IPS-NIHi7 (cell line): ENCODE data around the gene SLC35F6.
A peak's percentile ranks its signal among the peaks of the same experiment; 100 is the strongest.

ENCODE experiments used
- DNase-seq: peaks from one replicate; pipeline ENCODE4 v3.0.0; 2012; ENCODE audit warnings: mixed read lengths; ENCODE audit errors: extremely low spot score

Gene SLC35F6, protein sequence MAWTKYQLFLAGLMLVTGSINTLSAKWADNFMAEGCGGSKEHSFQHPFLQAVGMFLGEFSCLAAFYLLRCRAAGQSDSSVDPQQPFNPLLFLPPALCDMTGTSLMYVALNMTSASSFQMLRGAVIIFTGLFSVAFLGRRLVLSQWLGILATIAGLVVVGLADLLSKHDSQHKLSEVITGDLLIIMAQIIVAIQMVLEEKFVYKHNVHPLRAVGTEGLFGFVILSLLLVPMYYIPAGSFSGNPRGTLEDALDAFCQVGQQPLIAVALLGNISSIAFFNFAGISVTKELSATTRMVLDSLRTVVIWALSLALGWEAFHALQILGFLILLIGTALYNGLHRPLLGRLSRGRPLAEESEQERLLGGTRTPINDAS

DNA sequence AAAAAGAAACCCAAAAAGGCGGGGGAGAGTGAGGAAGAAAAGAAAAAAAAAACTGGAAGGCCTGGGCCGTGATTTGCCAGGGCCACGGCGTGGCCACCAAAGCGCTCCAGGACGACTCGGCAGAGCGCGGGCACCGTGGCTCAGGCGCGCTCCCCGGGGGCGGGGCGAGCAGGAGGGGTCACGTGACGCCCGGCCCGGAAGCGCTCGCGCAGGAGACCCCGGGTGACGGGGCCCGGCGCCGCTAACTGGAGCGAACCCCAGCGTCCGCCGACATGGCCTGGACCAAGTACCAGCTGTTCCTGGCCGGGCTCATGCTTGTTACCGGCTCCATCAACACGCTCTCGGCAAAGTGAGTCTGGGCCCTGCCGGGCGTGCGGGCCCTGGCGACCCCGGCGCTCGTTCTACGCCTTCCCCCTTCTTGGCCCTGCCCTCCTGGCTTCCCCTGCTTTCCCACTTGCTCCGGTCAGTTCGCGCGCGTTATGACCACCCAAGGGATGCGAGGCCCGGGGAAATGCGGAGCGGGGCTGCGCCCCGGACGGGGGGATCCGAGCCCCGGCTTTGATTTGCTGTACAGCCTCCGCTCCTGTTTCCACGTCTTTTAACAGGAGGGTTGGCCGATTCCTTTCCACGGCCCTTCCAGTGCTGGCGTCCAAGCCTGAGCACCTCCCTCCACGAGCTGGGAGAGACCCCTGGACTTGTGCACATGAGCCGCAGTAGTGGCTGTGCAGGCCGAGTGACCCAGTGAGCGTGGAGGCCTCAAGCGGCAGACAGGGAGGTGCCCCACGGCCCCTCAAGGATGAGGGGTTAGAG is at the start of gene SLC35F6:
TSS of gene SLC35F6 (plus strand) at position 207 of the 810 bp plus-strand sequence. CDS start at position 273, 66 bp downstream.
- DNase-seq: peak; percentile 88

DNA sequence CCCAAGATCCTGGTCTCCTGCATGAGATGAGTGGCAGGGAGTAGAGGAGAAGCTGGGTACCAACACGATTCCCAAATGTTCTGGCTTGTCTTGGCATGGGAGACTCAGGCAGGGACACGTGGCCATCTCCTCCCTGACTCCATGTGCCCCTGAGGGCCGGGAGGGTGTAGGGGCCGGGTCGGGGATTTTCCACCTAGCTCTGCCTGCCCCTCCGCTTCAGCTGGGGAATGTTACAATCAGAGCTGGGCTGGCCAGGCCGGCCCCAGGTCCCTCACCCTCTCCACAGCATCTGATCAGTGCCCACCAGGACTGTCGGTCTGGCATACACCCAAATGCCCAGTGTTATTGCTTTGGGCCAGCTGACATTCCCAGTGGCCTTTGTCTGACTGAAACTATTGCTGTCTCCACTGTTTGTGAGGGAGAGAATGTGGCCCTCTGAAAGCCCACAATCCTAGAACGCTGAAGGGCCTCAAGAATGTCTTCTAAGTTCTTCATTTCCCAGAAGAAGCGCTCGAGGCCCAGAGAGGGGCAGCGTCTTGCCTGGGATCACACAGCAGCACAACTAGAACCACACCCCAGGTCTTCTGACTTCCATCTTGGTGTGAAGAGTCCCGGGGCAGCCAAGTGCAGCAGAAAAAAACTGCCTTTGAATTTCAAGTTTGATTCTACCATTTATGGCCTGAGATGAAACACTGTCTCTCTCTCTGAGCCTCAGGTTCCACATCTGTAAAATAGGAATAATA is 48.4 kb upstream of the SLC35F6 start:
- no peak for DNase-seq

DNA sequence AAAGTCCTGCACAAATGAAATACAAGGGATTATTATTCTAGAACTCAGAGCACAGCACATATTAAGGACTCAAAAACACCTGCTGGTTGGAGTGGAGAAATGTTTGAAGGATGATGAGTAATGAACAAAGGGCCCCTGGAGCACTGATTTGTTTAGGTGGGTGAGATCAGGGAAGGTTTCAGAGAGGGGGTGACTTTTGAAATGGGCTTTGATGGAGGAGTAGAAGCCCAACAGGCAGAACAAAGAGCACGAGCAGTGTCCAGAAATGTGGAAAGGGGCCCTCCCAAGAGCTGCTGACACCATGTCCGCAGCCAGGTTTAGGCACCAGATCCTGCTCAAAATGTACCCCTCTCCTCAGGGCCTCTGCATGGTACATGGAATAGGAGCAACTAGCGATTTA is 47.7 kb upstream of the SLC35F6 start:
- DNase-seq: no peak

DNA sequence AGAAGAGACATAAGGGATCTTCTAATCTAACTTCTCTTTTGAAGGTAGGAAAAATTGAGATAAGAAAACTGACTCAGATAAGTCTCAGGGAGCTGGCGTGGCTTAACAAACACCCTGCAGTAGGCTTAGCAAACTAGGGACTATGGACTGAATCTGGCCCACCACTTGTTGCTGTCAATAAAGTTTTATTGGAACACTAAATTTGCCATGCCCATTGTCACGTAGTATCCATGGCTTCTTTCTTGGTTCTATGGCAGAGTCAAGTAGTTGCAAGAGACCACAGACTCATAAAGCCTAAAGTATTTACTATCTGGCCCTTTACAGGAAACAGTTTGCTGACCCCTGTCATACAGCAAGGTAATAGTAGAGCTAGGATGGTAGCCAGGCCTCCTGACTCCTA is 47.3 kb upstream of the SLC35F6 start:
- no peak for DNase-seq

DNA sequence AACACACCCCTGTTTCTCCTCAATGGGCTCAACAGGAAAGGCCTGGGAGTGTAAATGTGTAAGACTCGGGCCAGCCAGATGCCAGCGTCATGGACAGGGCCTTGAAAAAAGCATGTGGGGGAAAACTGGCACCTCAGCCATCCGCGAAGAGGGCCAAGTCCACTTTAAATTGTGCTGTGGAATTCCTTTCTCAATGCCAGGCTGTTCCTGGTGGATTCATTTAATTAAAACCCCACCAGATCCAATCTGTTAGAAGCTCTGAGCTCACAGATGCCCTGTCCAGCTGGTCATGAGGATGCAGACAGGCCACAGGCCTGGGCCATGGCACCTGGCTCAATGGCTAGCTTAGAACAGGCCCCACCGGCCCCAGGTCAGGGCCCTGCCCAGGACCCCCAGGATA is 46.7 kb upstream of the SLC35F6 start:
- no peak for DNase-seq

DNA sequence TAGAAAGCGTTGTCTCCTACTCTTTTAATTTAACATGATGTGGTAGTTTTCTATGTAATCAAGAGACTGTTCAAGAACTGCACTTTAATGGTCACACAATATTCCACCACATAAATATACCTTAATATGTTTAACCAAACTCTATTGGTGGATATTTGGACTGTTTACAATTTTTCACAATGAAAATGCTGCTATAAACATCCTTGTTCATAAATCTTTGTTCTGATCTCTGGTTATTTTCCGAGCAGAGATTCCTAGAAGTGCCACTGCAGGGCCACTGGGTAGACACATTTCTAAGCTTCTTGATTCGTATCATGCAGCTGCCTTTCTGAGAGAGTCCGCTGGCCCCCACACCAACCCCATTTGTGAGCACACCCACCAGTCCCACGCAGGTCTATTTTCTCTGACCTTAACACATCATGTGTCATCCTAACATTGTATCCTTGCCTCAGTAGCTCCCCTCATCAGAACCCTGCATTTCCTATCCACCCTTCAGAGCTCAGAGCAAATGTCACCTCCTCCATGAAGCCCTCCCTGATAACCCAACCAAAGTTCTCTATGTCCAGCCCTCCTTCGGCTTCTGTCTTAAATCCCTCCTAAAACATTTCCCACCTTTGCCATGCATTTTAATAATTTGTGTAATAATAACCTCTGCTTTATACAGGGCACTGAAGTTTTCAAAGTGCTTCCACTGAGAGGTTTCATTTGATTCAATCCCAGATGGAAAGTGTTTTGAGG is 45.0 kb upstream of the SLC35F6 start:
- DNase-seq: no peak

DNA sequence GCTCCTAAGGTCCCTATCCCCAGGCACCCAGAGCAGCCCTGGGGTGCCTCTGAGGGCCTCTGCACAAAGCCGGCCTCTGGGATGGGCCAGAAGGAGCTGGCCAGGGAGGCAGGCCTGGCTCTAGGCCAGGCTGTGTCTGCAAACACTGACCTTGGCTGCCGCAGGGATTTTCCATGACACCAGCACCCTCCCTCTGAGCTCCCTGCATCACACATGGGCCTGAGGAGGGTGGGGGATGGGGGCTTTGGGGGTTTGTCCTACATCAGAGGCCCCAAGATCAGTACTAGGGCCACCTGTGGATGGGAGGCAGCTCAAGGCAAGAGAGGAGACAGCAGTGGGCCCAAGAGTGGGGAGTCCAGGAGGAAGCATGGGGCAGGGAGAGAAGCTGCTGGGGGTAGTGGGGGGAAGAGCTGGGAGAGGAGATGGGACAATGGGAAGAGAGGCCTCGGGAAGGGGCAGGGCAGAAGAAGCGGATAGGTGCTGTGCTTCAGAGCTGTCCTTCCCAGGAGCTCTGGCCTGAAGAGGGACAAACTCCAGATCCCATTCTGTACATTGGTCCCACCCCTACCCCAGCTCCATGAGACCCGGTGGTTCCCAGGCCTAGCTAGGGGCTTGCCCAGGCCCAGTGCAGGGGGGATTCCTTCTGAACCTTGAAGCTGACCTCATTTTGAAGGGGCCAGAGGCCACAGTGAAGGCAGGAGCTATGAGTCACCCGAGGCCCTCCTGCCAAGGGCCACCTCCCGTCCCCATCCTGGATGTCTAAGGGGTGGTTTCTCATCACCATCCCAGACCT is 43.6 kb upstream of the SLC35F6 start:
- no peak for DNase-seq

DNA sequence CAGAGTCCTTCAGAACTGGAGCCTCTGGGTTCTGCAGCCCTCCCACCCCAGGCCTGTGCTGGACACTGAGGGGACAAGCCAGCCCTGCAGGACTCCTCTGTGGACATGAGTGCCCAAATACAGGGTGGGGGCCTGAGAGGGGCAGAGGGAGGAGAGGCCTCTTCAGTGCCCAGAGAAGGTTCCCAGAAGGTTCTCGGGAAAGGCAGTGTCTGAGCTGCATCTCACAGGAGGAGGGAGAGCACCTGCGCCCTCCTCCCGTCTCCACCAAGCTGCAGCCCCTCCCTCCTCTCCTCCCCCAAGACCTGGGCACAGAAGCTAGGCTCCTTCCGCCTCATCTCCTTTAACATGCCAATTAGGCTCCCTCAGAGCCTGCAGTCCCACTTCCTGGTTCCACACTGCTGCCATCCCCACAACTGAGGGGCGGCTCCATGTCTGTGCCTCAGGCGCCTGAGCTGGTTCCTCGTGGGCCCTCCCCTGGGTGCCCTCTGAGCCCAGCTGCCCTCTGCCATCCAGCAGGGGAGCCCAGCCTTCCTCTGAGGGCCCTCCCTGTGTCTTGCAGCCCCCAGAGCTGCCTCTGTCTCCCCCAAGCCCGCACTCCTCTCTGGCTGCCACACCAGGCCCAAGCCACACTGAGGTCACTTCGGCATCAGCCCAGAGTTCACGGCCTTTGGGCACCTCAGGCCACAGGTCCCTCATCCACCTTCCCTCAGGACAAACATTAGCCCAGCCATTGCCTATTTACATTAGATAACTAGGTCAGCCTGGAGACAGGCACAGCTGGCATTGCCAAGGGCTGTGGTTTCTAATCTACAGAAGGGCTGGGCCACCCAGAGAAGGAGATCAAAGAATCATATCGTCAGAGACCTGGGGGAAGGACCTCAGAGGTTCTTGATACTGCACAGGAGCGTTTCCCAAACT is 42.7 kb upstream of the SLC35F6 start:
- DNase-seq: peak; percentile 55

DNA sequence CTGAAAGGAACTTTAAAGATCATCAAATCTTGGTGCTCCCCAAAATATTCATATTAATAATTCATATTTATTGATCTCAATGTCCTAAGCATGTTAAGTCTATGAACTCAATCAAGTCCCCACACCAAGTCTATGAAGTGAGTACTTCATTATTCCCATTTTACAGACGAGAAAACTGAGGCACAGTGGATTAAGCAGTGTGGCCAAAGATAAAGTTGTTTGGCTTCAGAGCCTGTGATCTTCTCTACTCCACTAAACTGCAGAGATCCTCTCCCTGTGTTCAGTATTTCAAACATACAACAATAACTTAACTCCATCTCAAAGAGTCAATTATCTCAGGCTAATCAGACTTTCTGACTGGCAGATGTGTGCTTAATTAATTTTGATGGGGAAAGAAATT is 41.8 kb upstream of the SLC35F6 start:
- no peak for DNase-seq

DNA sequence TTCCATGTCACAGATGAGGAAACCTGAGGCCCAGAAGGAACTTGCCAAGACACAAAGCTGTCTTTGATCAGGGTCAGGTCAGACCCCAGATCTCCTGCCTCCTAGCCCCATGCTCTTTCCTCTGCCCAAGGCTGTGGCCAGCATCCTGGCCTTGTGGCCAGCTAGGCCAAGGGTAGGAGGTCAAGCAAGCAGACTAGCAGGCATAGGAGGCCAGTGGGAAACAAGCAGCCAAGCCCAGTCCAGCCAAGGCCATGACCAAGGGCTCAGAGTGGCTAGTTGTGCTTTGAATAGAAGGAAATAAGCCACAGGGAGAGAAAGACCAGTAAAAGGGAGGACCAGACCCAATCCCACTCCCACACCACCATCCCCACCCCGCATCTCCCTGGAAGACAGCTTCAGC is 41.2 kb upstream of the SLC35F6 start:
- no peak for DNase-seq

DNA sequence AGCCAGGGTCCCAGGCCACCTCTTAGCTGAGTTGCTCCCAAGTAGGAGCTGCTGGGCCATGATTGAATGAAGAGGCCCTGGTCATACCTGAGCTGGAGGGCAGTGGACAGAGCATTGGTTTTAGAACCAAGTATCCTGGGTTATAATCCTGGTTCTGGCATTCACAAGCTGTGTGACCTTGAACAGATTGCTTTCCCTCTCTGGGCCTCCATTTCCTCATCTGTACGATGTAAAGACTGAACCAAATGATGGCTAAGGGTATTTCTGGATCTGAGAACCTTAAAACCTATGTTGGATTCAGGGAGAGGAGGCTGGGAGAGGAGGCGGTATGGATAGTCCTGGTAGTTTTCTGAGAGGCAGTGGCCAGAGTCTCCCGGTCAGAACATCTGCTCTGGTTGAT is 40.6 kb upstream of the SLC35F6 start:
- no peak for DNase-seq

DNA sequence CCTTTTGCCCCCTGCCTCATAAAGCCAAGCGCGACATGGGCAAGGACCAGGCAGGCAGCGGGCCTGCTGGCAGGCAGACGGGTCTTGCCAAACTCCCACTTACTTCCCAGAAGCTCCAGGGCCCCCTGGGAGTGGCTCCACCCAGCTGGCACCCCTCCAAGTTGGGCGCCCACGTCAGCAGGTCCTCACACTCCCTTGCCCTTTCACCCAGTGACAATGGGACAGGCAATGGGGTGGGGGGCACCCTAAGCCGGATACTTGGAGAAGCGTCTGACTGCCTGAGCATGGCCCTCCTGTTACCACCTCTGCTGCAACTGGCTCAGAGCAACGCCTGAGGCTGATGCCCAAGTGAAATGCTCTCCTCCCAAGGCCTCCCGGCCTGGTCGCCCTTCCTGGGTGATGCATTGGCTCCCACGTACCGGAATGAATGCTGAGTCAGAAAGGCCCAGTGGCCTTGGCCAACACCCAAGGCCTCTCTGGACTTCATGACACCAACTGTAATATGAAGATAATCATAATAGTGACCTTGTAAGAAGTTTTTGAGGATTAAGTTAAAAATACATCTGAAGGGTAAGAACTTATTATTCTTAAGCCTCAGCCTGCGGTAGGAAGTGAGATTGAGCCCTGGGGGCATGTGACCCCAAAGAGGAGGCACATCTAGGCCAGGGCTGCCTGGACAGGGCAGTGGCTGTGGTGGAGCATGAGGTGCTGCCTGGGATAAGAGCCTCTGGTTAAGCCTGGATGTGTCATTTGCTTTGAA is 39.9 kb upstream of the SLC35F6 start:
- DNase-seq: no peak

DNA sequence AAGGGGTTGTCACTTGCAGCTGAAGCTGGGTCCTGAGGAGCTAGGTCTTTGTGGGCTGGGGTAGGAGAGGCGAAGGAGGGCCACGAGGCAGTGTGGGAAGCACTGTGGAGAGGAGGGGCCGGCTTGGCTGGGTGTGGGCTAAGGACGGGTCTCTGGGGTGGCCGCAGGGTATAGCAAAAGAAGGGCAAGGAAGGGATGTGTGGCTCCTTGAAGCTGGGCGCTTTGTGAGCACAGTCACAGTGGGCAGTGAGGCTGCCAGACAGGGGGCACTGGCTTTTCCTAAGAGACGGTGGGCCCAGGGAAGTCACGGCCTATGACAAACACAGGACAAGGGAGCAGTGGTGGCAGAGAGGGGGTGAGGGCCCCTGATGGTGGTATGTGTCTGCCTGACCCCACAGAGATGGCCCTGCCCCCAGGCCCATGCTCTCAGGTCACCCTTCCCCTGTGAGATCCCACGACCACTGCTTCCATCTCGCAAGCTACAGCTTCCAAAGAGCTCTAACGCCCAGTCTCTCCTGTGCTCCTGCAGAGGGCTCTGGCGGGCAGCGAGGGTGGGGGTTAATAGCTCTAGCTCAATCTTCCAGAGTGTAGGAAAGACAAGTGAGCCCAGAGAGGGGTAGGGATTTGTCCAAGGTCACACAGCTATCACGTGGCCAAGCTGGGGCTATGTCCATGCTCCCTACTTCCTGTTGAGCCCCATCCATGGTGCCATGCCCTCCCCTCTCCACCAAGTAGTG is 39.1 kb upstream of the SLC35F6 start:
- DNase-seq: no peak

DNA sequence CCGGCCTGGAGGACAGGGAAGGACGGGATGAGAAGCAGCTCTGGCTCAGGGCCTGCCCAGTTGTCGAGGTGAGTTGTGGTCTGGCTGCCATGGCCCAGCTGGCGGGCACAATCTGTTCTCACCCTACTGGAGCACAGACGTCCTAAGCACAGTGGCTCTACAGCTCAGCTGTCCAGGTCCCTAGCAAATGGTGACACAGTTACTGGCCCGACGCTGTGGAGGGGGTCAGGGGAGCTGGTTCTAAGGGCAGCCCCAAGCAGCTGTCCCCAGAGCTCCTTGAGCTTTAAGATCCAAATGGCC is 38.6 kb upstream of the SLC35F6 start:
- DNase-seq: no peak

DNA sequence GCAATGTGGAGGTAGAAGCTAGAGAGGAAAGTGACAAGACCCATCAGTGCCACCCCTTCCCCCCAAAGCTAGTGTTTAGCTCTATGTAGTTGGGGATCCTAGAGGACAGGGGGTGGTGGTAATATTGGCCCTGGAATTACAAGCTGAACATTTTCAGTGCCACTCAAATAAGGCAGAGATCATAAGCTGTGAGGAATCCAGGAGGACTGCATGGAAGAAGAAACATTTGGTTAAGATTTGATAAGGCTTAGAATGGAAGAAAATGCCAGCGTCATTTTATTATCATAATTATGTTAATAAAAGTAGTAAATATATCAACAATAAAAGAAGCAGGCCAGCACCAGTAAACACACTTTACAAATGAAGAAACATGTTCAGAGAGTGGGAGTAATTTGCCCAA is 37.9 kb upstream of the SLC35F6 start:
- DNase-seq: no peak

DNA sequence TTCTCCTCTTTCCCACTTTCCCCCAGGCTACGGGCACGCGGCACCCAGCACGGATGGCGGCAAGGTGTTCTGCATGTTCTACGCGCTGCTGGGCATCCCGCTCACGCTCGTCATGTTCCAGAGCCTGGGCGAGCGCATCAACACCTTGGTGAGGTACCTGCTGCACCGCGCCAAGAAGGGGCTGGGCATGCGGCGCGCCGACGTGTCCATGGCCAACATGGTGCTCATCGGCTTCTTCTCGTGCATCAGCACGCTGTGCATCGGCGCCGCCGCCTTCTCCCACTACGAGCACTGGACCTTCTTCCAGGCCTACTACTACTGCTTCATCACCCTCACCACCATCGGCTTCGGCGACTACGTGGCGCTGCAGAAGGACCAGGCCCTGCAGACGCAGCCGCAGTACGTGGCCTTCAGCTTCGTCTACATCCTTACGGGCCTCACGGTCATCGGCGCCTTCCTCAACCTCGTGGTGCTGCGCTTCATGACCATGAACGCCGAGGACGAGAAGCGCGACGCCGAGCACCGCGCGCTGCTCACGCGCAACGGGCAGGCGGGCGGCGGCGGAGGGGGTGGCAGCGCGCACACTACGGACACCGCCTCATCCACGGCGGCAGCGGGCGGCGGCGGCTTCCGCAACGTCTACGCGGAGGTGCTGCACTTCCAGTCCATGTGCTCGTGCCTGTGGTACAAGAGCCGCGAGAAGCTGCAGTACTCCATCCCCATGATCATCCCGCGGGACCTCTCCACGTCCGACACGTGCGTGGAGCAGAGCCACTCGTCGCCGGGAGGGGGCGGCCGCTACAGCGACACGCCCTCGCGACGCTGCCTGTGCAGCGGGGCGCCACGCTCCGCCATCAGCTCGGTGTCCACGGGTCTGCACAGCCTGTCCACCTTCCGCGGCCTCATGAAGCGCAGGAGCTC is 36.2 kb upstream of the SLC35F6 start:
- DNase-seq: no peak

DNA sequence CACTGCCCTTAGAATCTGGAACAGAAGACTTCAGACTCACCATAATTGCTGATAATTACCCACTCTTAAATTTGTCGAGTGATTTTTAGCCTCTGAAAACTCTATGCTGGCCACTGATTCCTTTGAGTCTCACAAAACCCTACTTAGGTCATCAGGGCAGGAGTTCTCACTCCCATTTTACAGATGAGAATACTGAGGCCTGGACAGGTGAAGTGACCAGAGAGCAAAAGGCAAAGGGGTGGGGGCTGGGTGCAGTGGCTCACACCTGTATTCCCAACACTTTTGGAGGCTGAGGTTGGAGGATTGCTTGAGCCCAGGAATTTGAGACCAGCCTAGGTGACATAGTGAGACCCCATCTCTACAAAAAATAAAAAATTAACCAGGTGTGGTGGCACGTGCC is 34.8 kb upstream of the SLC35F6 start:
- no peak for DNase-seq
